Nucleus accumbens (tissue), 56 donors: ENCODE measurements around the gene EGFL8.

ENCODE experiments used
- DNase-seq, 56 donors: peaks; one replicate each; lab custom pipeline; 2025; lab: John Stamatoyannopoulos, UW

EGFL8 gene

DNA sequence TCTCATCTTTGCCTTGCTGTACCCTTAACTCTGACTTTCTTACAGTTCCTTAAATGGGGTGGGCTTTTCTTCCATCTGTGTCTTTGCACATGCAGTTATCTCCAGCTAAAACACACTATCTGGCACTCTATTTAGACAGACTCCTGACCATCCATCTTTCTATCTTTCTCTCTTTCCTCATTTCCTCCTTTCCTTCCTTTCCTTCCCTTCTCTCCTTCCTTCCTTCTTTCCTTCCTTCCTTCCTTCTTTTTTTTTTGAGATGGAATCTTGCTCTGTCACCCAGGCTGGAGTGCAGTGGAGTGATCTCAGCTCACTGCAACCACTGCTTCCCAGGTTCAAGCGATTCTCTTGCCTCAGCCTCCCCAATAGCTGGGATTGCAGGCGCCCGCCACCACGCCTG lies 51.2 kb downstream of the EGFL8 start:
- no peak for DNase-seq

DNA sequence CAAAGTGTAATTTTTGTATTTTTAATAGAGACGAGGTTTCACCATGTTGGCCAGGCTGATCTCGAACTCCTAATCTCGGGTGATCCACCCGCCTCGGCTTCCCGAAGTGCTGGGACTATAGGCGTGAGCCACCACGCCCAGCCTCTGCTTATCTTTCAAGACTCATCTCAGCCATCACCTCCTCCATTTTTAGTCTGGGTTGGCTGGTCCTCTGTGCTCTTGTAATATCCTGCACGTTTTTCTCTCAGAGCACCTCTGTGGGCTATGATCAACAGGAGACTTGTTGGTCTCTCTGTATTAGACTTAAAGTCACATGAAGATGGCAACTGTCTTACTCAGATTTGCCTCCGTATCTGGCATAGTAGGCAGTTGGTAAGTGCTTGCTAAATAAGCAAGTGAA lies 51.9 kb downstream of the EGFL8 start:
- no peak for DNase-seq

DNA sequence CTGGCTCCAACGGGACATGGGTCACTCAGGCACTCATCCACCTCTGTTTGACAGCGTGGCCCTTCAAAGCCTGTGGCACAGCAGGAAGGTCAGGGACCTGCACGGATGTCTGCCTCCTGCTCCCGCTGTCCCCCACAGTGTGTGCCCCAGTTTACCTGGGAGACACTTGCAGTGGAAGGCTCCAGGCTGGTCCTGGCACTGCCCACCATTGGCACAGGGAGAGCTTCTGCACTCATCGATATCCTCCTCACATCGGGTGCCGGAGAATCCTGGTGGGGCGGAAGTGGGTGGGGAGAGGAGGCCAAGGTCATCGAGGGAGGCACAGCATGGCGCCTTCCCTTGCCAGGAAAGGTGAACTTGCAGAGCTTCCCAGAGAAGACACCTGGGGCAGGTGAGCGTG lies 52.6 kb downstream of the EGFL8 start:
- DNase-seq = no peak
